Vagina (tissue), 2 donors: Measurements from ENCODE around the gene PDGFRA.

Source experiments
- POLR2A ChIP-seq, 2 donors: fragments of 450-650 bp; IDR thresholded peaks; one replicate each; pipeline ENCODE4 v1.6.1; 2017; ENCODE audit warnings: antibody characterized with exemption in 2 of 2, mild to moderate bottlenecking in 2 of 2, moderate library complexity in 2 of 2
- TF ChIP-seq, protein P1 (sequence below), 3 experiments: fragments of 450-650 bp in 2 of 3; fragments of 200-600 bp in 1 of 3; sonication (generic) in 1 of 3; IDR thresholded peaks; one replicate each; pipeline ENCODE4 v1.5.1; 2017 to 2019; ENCODE audit warnings: antibody characterized with exemption in 3 of 3, mild to moderate bottlenecking in 2 of 3, moderate library complexity in 2 of 3

DNA sequence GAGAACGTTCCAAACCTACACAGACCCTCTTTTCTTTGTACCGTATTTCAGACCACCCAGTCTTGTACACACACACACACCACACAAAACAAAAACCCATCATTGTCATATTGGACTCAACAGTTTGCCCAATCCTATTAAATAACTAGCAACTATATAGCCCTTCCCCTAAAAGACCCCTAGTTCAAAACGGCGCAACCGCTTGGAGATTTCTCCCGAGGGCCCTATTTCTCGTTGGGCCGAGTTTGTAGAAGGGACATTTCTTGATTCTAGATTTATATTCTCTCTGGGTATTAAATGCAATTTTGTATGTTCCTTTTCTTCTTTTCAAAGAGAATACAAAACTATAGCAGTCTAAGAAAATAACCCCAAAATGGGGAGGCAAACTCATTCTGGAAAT is 547 bp upstream of the PDGFRA start:
- TF ChIP-seq, protein P1, sequence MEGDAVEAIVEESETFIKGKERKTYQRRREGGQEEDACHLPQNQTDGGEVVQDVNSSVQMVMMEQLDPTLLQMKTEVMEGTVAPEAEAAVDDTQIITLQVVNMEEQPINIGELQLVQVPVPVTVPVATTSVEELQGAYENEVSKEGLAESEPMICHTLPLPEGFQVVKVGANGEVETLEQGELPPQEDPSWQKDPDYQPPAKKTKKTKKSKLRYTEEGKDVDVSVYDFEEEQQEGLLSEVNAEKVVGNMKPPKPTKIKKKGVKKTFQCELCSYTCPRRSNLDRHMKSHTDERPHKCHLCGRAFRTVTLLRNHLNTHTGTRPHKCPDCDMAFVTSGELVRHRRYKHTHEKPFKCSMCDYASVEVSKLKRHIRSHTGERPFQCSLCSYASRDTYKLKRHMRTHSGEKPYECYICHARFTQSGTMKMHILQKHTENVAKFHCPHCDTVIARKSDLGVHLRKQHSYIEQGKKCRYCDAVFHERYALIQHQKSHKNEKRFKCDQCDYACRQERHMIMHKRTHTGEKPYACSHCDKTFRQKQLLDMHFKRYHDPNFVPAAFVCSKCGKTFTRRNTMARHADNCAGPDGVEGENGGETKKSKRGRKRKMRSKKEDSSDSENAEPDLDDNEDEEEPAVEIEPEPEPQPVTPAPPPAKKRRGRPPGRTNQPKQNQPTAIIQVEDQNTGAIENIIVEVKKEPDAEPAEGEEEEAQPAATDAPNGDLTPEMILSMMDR (IDR thresholded peaks at IDR 0.05), result no peak
- no peak for TF ChIP-seq POLR2A (IDR thresholded peaks at IDR 0.05)
